ENCODE results near the gene TMEM18.
A peak's percentile ranks its signal among the peaks of the same experiment; 100 is the strongest.

The TMEM18 gene

GRCh38 chr2:671787-672605 lies 5.2 kb downstream of the TMEM18 start:
- no peak overlapping the region for H3K4me3 Mint-ChIP-seq
- H3K36me3 Mint-ChIP-seq (ENCODE audit: low read depth), result peaks cover 87% of the 10 kb centered on the region
- no peaks in the 10 kb centered on the region for H3K9me3 Mint-ChIP-seq
- H3K4me1 Mint-ChIP-seq (ENCODE audit: low read depth), result peaks cover 48% of the 10 kb centered on the region
- no peaks in the 10 kb centered on the region for H3K27me3 Mint-ChIP-seq
- no peak overlapping the region for H3K27ac Mint-ChIP-seq
- no peak for DNase-seq

GRCh38 chr2:671072-671471 lies 6.1 kb downstream of the TMEM18 start:
- H3K27ac Mint-ChIP-seq, result no peak overlapping the region
- no peak overlapping the region for H3K4me3 Mint-ChIP-seq
- H3K9me3 Mint-ChIP-seq, result peaks cover 2% of the 10 kb centered on the region
- peaks cover 90% of the 10 kb centered on the region for H3K36me3 Mint-ChIP-seq (ENCODE audit: low read depth)
- DNase-seq, result no peak
- H3K4me1 Mint-ChIP-seq (ENCODE audit: low read depth), result peaks cover 44% of the 10 kb centered on the region
- no peaks in the 10 kb centered on the region for H3K27me3 Mint-ChIP-seq

- peaks cover 90% of the 10 kb centered on the region for H3K36me3 Mint-ChIP-seq (ENCODE audit: low read depth)
- H3K4me1 Mint-ChIP-seq (ENCODE audit: low read depth), result peaks cover 41% of the 10 kb centered on the region
- no peak overlapping the region for H3K4me3 Mint-ChIP-seq
- no peak for DNase-seq
- H3K27me3 Mint-ChIP-seq, result no peaks in the 10 kb centered on the region
- H3K27ac Mint-ChIP-seq, result no peak overlapping the region
- peaks cover 3% of the 10 kb centered on the region for H3K9me3 Mint-ChIP-seq
These were observed 6.6 kb downstream of the TMEM18 start for GRCh38 chr2:670637-671036.

GRCh38 chr2:669323-669722 lies 7.9 kb downstream of the TMEM18 start:
- H3K4me3 Mint-ChIP-seq, result no peak overlapping the region
- H3K27me3 Mint-ChIP-seq, result no peaks in the 10 kb centered on the region
- peaks cover 13% of the 10 kb centered on the region for H3K9me3 Mint-ChIP-seq
- no peak for DNase-seq
- peaks cover 90% of the 10 kb centered on the region for H3K36me3 Mint-ChIP-seq (ENCODE audit: low read depth)
- no peak overlapping the region for H3K27ac Mint-ChIP-seq
- peaks cover 41% of the 10 kb centered on the region for H3K4me1 Mint-ChIP-seq (ENCODE audit: low read depth)

GRCh38 chr2:668000-668398 lies 9.2 kb downstream of the TMEM18 start:
- H3K27ac Mint-ChIP-seq, result peak overlapping the region; percentile 76

GRCh38 chr2:667332-667999 lies 9.7 kb downstream of the TMEM18 start:
- peaks cover 90% of the 10 kb centered on the region for H3K36me3 Mint-ChIP-seq (ENCODE audit: low read depth)
- H3K4me3 Mint-ChIP-seq, result no peak overlapping the region
- no peaks in the 10 kb centered on the region for H3K27me3 Mint-ChIP-seq
- H3K4me1 Mint-ChIP-seq (ENCODE audit: low read depth), result peaks cover 44% of the 10 kb centered on the region
- H3K27ac Mint-ChIP-seq, result peak overlapping the region; percentile 76
- DNase-seq, result no peak
- H3K9me3 Mint-ChIP-seq, result peaks cover 13% of the 10 kb centered on the region

More at GRCh38 chr2:668000-668398, 9.2 kb downstream of the TMEM18 start:
- DNase-seq, result no peak
- H3K27me3 Mint-ChIP-seq, result no peaks in the 10 kb centered on the region
- peaks cover 13% of the 10 kb centered on the region for H3K9me3 Mint-ChIP-seq
- no peak overlapping the region for H3K4me3 Mint-ChIP-seq
- peaks cover 91% of the 10 kb centered on the region for H3K36me3 Mint-ChIP-seq (ENCODE audit: low read depth)
- peaks cover 41% of the 10 kb centered on the region for H3K4me1 Mint-ChIP-seq (ENCODE audit: low read depth)

GRCh38 chr2:666441-666840 lies 10.8 kb downstream of the TMEM18 start:
- Mint-ChIP-seq H3K9me3 (peaks cover 13% of the 10 kb centered on the region), H3K4me1 (ENCODE audit: low read depth) (peaks cover 53% of the 10 kb centered on the region), H3K36me3 (ENCODE audit: low read depth) (peaks cover 84% of the 10 kb centered on the region), H3K4me3 (no peak overlapping the region), H3K27me3 (no peaks in the 10 kb centered on the region), H3K27ac (no peak overlapping the region)
- no peak for DNase-seq

- no peak overlapping the region for H3K4me3 Mint-ChIP-seq
- peaks cover 13% of the 10 kb centered on the region for H3K9me3 Mint-ChIP-seq
- H3K4me1 Mint-ChIP-seq (ENCODE audit: low read depth), result peaks cover 55% of the 10 kb centered on the region
- DNase-seq, result no peak
- H3K36me3 Mint-ChIP-seq (ENCODE audit: low read depth), result peaks cover 77% of the 10 kb centered on the region
- no peak overlapping the region for H3K27ac Mint-ChIP-seq
- no peaks in the 10 kb centered on the region for H3K27me3 Mint-ChIP-seq
These were observed 11.7 kb downstream of the TMEM18 start for GRCh38 chr2:665340-666073.

GRCh38 chr2:664063-664462 lies 13.1 kb downstream of the TMEM18 start:
- Mint-ChIP-seq H3K9me3 (peaks cover 13% of the 10 kb centered on the region), H3K36me3 (ENCODE audit: low read depth) (peaks cover 63% of the 10 kb centered on the region), H3K4me3 (no peak overlapping the region), H3K27ac (peak overlapping the region; percentile 7), H3K27me3 (no peaks in the 10 kb centered on the region), H3K4me1 (ENCODE audit: low read depth) (peaks cover 55% of the 10 kb centered on the region)
- no peak for DNase-seq

- H3K9me3 Mint-ChIP-seq, result peaks cover 13% of the 10 kb centered on the region
- no peak overlapping the region for H3K4me3 Mint-ChIP-seq
- peaks cover 3% of the 10 kb centered on the region for H3K27me3 Mint-ChIP-seq
- DNase-seq, result no peak
- peaks cover 55% of the 10 kb centered on the region for H3K36me3 Mint-ChIP-seq (ENCODE audit: low read depth)
- no peak overlapping the region for H3K27ac Mint-ChIP-seq
- H3K4me1 Mint-ChIP-seq (ENCODE audit: low read depth), result peaks cover 52% of the 10 kb centered on the region
These were observed 14.0 kb downstream of the TMEM18 start for GRCh38 chr2:663221-663620.

GRCh38 chr2:661360-661635 lies 15.9 kb downstream of the TMEM18 start:
- Mint-ChIP-seq H3K27ac (no peak overlapping the region), H3K27me3 (peaks cover 3% of the 10 kb centered on the region), H3K36me3 (ENCODE audit: low read depth) (peaks cover 37% of the 10 kb centered on the region), H3K4me3 (no peak overlapping the region), H3K9me3 (peaks cover 13% of the 10 kb centered on the region), H3K4me1 (ENCODE audit: low read depth) (peaks cover 55% of the 10 kb centered on the region)
- DNase-seq, result no peak

GRCh38 chr2:660586-661359 lies 16.4 kb downstream of the TMEM18 start:
- H3K36me3 Mint-ChIP-seq (ENCODE audit: low read depth), result peaks cover 32% of the 10 kb centered on the region
- no peak overlapping the region for H3K27ac Mint-ChIP-seq
- no peak overlapping the region for H3K4me3 Mint-ChIP-seq
- peaks cover 60% of the 10 kb centered on the region for H3K4me1 Mint-ChIP-seq (ENCODE audit: low read depth)
- H3K27me3 Mint-ChIP-seq, result peaks cover 3% of the 10 kb centered on the region
- H3K9me3 Mint-ChIP-seq, result peaks cover 11% of the 10 kb centered on the region
- DNase-seq, result no peak

- Mint-ChIP-seq H3K27me3 (peaks cover 3% of the 10 kb centered on the region), H3K4me1 (ENCODE audit: low read depth) (peaks cover 60% of the 10 kb centered on the region), H3K27ac (no peak overlapping the region), H3K36me3 (ENCODE audit: low read depth) (peaks cover 24% of the 10 kb centered on the region), H3K9me3 (peaks cover 7% of the 10 kb centered on the region), H3K4me3 (no peak overlapping the region)
- no peak for DNase-seq
These were observed 17.2 kb downstream of the TMEM18 start for GRCh38 chr2:660029-660428.

- peaks cover 3% of the 10 kb centered on the region for H3K9me3 Mint-ChIP-seq
- no peak overlapping the region for H3K27ac Mint-ChIP-seq
- DNase-seq, result no peak
- H3K4me3 Mint-ChIP-seq, result no peak overlapping the region
- H3K27me3 Mint-ChIP-seq, result peaks cover 3% of the 10 kb centered on the region
- peaks cover 8% of the 10 kb centered on the region for H3K36me3 Mint-ChIP-seq (ENCODE audit: low read depth)
- peaks cover 46% of the 10 kb centered on the region for H3K4me1 Mint-ChIP-seq (ENCODE audit: low read depth)
These were observed 18.8 kb downstream of the TMEM18 start for GRCh38 chr2:658426-658825.
